A549 (cell line): Measurements from ENCODE around the gene RYR1.

Experiments used
- NFE2L2 ChIP-seq: fragments of 150-350 bp; conservative IDR thresholded peaks from 2 replicates; pipeline ENCODE4 v1.6.1; 2014; ENCODE audit warnings: low read length
- POLR2A ChIP-seq: IDR thresholded peaks from 2 replicates; pipeline ENCODE4 v1.6.1; 2012; ENCODE audit warnings: mild to moderate bottlenecking, low read length
- SREBF2 ChIP-seq: fragments of 450-650 bp; IDR thresholded peaks from 2 replicates; pipeline ENCODE4 v1.6.1; 2014; ENCODE audit warnings: mild to moderate bottlenecking, moderate library complexity
- TF ChIP-seq, protein P1 (sequence below): fragments of >200 bp; sonication (Bioruptor Twin); formaldehyde crosslinking; IDR thresholded peaks from 3 replicates; pipeline ENCODE4 v1.5.1; 2016
- TF ChIP-seq, protein P2 (sequence below): fragments of 450-650 bp; IDR thresholded peaks from 2 replicates; pipeline ENCODE4 v1.6.1; 2014; ENCODE audit warnings: antibody characterized with exemption

DNA sequence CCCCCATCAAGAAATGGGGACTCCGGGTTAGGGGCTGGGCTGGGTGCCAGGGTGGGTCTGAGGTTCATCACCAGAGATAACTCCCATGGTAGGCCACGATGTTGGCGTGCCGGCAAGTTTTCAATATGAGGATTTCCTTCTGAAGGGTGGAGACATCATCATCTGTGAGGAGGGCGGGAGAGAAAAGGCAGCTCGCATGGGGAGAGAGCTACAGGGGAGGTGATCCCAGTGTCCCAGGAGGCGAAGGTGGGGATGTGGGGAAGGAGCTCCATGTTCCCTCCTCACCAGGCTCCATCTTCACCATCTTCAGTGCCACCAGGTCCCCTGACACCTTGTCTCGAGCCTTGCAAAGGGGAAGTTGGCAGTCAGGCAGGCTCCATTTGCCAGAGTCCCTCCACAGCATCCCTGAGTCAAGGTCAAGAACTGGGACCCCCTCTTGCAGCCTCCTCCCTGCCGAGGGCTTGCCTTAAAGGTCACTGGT is 183.8 kb downstream of the RYR1 start:
- TF ChIP-seq SREBF2 (no peak), POLR2A (no peak), NFE2L2 (no peak)
- TF ChIP-seq, protein P1, sequence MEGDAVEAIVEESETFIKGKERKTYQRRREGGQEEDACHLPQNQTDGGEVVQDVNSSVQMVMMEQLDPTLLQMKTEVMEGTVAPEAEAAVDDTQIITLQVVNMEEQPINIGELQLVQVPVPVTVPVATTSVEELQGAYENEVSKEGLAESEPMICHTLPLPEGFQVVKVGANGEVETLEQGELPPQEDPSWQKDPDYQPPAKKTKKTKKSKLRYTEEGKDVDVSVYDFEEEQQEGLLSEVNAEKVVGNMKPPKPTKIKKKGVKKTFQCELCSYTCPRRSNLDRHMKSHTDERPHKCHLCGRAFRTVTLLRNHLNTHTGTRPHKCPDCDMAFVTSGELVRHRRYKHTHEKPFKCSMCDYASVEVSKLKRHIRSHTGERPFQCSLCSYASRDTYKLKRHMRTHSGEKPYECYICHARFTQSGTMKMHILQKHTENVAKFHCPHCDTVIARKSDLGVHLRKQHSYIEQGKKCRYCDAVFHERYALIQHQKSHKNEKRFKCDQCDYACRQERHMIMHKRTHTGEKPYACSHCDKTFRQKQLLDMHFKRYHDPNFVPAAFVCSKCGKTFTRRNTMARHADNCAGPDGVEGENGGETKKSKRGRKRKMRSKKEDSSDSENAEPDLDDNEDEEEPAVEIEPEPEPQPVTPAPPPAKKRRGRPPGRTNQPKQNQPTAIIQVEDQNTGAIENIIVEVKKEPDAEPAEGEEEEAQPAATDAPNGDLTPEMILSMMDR = no peak
- TF ChIP-seq, protein P2, sequence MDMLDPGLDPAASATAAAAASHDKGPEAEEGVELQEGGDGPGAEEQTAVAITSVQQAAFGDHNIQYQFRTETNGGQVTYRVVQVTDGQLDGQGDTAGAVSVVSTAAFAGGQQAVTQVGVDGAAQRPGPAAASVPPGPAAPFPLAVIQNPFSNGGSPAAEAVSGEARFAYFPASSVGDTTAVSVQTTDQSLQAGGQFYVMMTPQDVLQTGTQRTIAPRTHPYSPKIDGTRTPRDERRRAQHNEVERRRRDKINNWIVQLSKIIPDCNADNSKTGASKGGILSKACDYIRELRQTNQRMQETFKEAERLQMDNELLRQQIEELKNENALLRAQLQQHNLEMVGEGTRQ = no peak
